NK-92 (cell line): ENCODE measurements around the gene DNAI1.
"Not testable (repeated sequence)": the region's sequence is repeated elsewhere in the genome, so short reads cannot be mapped to it uniquely, and the experiment has no call there.

Experiments used
- DNase-seq: peaks from one replicate; lab custom pipeline; 2025; ENCODE audit not compliant: unreplicated experiment; lab: John Stamatoyannopoulos, UW

The DNAI1 gene

GRCh38 chr9:34450644-34451043, 8.0 kb upstream of the DNAI1 start:
- no peak for DNase-seq

- no peak for DNase-seq
Observed at GRCh38 chr9:34451135-34451534, 7.5 kb upstream of the DNAI1 start.

GRCh38 chr9:34451545-34451944, 7.1 kb upstream of the DNAI1 start:
- no peak for DNase-seq

GRCh38 chr9:34452568-34452967, 6.0 kb upstream of the DNAI1 start:
- DNase-seq, result no peak

- no peak for DNase-seq
Observed at GRCh38 chr9:34454571-34455065, 4.0 kb upstream of the DNAI1 start.

GRCh38 chr9:34456151-34456550, 2.5 kb upstream of the DNAI1 start:
- DNase-seq, result no peak

GRCh38 chr9:34456746-34457145, 1.9 kb upstream of the DNAI1 start:
- DNase-seq, result no peak

GRCh38 chr9:34457266-34458012, 1.2 kb upstream of the DNAI1 start:
- no peak for DNase-seq

GRCh38 chr9:34458959-34459340, 345 bp downstream of the DNAI1 start:
- no peak for DNase-seq

- no peak for DNase-seq
Observed at GRCh38 chr9:34459356-34459755, 751 bp downstream of the DNAI1 start.

- DNase-seq, result no peak
Observed at GRCh38 chr9:34459941-34460340, 1.3 kb downstream of the DNAI1 start.

GRCh38 chr9:34463098-34463900, 4.7 kb downstream of the DNAI1 start:
- DNase-seq, result no peak

- no peak for DNase-seq
Observed at GRCh38 chr9:34463901-34464232, 5.3 kb downstream of the DNAI1 start.

GRCh38 chr9:34464571-34464970, 6.0 kb downstream of the DNAI1 start:
- no peak for DNase-seq

- no peak for DNase-seq
Observed at GRCh38 chr9:34465468-34465867, 6.9 kb downstream of the DNAI1 start.

- DNase-seq, result no peak
Observed at GRCh38 chr9:34475097-34475496, 16.5 kb downstream of the DNAI1 start.

GRCh38 chr9:34477541-34477940, 18.9 kb downstream of the DNAI1 start:
- no peak for DNase-seq

- no peak for DNase-seq
Observed at GRCh38 chr9:34479431-34479866, 20.8 kb downstream of the DNAI1 start.

GRCh38 chr9:34481620-34482019, 23.0 kb downstream of the DNAI1 start:
- DNase-seq, result not testable (repeated sequence)

- not testable (repeated sequence) for DNase-seq
Observed at GRCh38 chr9:34482746-34483145, 24.1 kb downstream of the DNAI1 start.

GRCh38 chr9:34484678-34485077, 26.1 kb downstream of the DNAI1 start:
- no peak for DNase-seq

GRCh38 chr9:34485822-34486221, 27.2 kb downstream of the DNAI1 start:
- DNase-seq, result no peak
